ENCODE results near the gene SBK1. TPM values are rescaled to one million over a fixed set of nuclear protein-coding genes. Genes with fewer than 3 reads are reported as not detected.

Gene SBK1
- total RNA-seq, 1 experiment from 2014 or later, result 19.2 TPM

DNA sequence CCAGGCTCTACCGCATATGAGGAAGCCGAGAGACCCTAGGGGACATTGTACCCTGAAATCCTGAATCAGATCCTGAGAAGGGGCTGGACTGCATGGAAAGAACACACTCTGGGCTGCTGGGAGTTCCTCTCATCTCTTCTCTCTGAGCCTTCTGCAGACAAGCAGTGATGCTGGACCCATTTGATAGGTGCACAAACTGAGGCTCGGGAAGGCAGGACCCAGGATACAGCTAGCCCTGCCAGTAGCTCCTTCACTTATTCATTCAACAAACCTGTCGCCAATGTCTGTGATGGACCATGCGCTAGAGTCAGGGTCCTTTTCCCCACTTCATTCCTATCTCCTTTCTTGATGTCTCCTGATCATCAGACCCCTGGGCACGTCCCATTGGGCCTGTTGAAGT lies 1.9 kb downstream of the SBK1 start:
- H3K4me2 ChIP-seq (ENCODE audit: low read length), result peak overlapping the region; percentile 100
- peaks cover 10% of the 10 kb centered on the region; the same call in 1 of the 2 replicates for H3K79me2 ChIP-seq (ENCODE audit: insufficient read depth, low read length)

GRCh38 chr16:28295276-28295675 lies 3.0 kb downstream of the SBK1 start:
- POLR2A ChIA-PET, result no interaction called here
- intact Hi-C loops (cut with micrococcal nuclease), result no loop called here
- RAD21 ChIA-PET (ENCODE audit: low non-redundant PET in 1 of 2, low total read pairs in 2 of 2, uncharacterized antibody in 2 of 2, unreplicated experiment in 2 of 2), result no interaction called here
- Histone ChIP-seq H3K9me3 (ENCODE audit: control insufficient read depth in 1 of 2, insufficient read depth in 1 of 2, low read depth in 1 of 2, low read length in 2 of 2) (no peaks in the 10 kb centered on the region), H3K27me3 (ENCODE audit: insufficient read depth, low read length) (no peaks in the 10 kb centered on the region), H2AFZ (ENCODE audit: low read depth, low read length, poor library complexity, severe bottlenecking) (no peak overlapping the region), H3K79me2 (ENCODE audit: insufficient read depth, low read length) (peaks cover 10% of the 10 kb centered on the region; the same call in 1 of the 2 replicates), H3K27ac (ENCODE audit: low read depth, low read length) (no peak overlapping the region), H3K9me2 (ENCODE audit: insufficient read depth) (no peaks in the 10 kb centered on the region), H3K4me3 (replicated peaks in 1 of 2; ENCODE audit: low read depth in 1 of 2, low read length in 2 of 2) (no peak overlapping the region), H4K20me1 (ENCODE audit: insufficient read depth) (no peaks in the 10 kb centered on the region), H3K9ac (ENCODE audit: low read length) (no peak overlapping the region), H3K4me2 (ENCODE audit: low read length) (no peak overlapping the region), H3K36me3 (ENCODE audit: control insufficient read depth in 1 of 2, insufficient read depth in 2 of 2, low read length in 2 of 2) (no peaks in the 10 kb centered on the region; a peak in 1 of 4 replicates), H3K4me1 (ENCODE audit: control insufficient read depth in 1 of 2, insufficient read depth in 2 of 2, low read length in 2 of 2) (peaks cover 0 to 15% of the 10 kb centered on the region in 2 experiments; a peak in 2 of 4 replicates)
- no TSS peak for BruUV-seq (replicated peaks)
- DNase-seq (ENCODE audit: low read depth, low spot score), result no peak
- ATAC-seq, result no peak
- CTCF ChIA-PET, result no interaction called here
- no peak for TF ChIP-seq CEBPB (IDR thresholded peaks at IDR 0.05; ENCODE audit: low read depth)
- no peak for TF ChIP-seq POLR2A (IDR thresholded peaks at IDR 0.05; ENCODE audit: borderline replicate concordance, extremely low read depth, insufficient read depth, insufficient read length)
- no peak for TF ChIP-seq JUND (IDR thresholded peaks at IDR 0.05)
- TF ChIP-seq SP1 (IDR thresholded peaks at IDR 0.05; ENCODE audit: low read depth), result no peak
- no peak for TF ChIP-seq REST (IDR thresholded peaks at IDR 0.05; ENCODE audit: low read depth)
- no peak for TF ChIP-seq CTCF (IDR thresholded peaks at IDR 0.05 in 2 of 3, conservative IDR thresholded peaks at IDR 0.05 in 1 of 3; ENCODE audit: borderline replicate concordance in 1 of 3, insufficient read depth in 1 of 3, low read depth in 2 of 3, low read length in 2 of 3)
- TF ChIP-seq ELF1 (IDR thresholded peaks at IDR 0.05; ENCODE audit: borderline replicate concordance, low read depth), result no peak
- no peak for TF ChIP-seq MAX (IDR thresholded peaks at IDR 0.05)
- TF ChIP-seq, protein P1, sequence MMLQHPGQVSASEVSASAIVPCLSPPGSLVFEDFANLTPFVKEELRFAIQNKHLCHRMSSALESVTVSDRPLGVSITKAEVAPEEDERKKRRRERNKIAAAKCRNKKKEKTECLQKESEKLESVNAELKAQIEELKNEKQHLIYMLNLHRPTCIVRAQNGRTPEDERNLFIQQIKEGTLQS (IDR thresholded peaks at IDR 0.05), result no peak
- TF ChIP-seq ZBTB33 (IDR thresholded peaks at IDR 0.05; ENCODE audit: extremely low read depth, insufficient replicate concordance, low read length), result no peak

More for the DNA sequence above, 1.9 kb downstream of the SBK1 start:
- H3K4me1 ChIP-seq (ENCODE audit: control insufficient read depth in 1 of 2, insufficient read depth in 2 of 2, low read length in 2 of 2), result peaks cover 0 to 15% of the 10 kb centered on the region in 2 experiments; a peak in 2 of 4 replicates
- DNase-seq (ENCODE audit: low read depth, low spot score), result no peak
- H3K27ac ChIP-seq (ENCODE audit: low read depth, low read length), result no peak overlapping the region; the same call in 1 of the 2 replicates
- H3K36me3 ChIP-seq (ENCODE audit: control insufficient read depth in 1 of 2, insufficient read depth in 2 of 2, low read length in 2 of 2), result no peaks in the 10 kb centered on the region; a peak in 1 of 4 replicates
- CTCF ChIA-PET, result no interaction called here
- TF ChIP-seq MAX (IDR thresholded peaks at IDR 0.05), result no peak
- no peak for TF ChIP-seq SP1 (IDR thresholded peaks at IDR 0.05; ENCODE audit: low read depth)
- no TSS peak for BruUV-seq (replicated peaks)
- no peak overlapping the region for H2AFZ ChIP-seq (ENCODE audit: low read depth, low read length, poor library complexity, severe bottlenecking)
- H4K20me1 ChIP-seq (ENCODE audit: insufficient read depth), result no peaks in the 10 kb centered on the region
- H3K27me3 ChIP-seq (ENCODE audit: insufficient read depth, low read length), result no peaks in the 10 kb centered on the region
- intact Hi-C loops (cut with micrococcal nuclease), result no loop called here
- no peak for ATAC-seq
- no peaks in the 10 kb centered on the region for H3K9me3 ChIP-seq (ENCODE audit: control insufficient read depth in 1 of 2, insufficient read depth in 1 of 2, low read depth in 1 of 2, low read length in 2 of 2)
- no peaks in the 10 kb centered on the region for H3K9me2 ChIP-seq (ENCODE audit: insufficient read depth)
- H3K4me3 ChIP-seq (replicated peaks in 1 of 2; ENCODE audit: low read depth in 1 of 2, low read length in 2 of 2), result peak overlapping the region in 1 of 2 experiments; percentile 89; a peak in 1 of 4 replicates
- POLR2A ChIA-PET, result no interaction called here
- no peak overlapping the region for H3K9ac ChIP-seq (ENCODE audit: low read length)
- RAD21 ChIA-PET (ENCODE audit: low non-redundant PET in 1 of 2, low total read pairs in 2 of 2, uncharacterized antibody in 2 of 2, unreplicated experiment in 2 of 2), result no interaction called here

All from HCT116 (cell line).